MV-4-11 (cell line): ENCODE data around the gene LRRTM3.

Experiments used
- DNase-seq: peaks from one replicate; lab custom pipeline; 2025; lab: John Stamatoyannopoulos, UW

Gene LRRTM3

GRCh38 chr10:66934711-66935110, 8.9 kb downstream of the LRRTM3 start:
- DNase-seq: no peak

DNA sequence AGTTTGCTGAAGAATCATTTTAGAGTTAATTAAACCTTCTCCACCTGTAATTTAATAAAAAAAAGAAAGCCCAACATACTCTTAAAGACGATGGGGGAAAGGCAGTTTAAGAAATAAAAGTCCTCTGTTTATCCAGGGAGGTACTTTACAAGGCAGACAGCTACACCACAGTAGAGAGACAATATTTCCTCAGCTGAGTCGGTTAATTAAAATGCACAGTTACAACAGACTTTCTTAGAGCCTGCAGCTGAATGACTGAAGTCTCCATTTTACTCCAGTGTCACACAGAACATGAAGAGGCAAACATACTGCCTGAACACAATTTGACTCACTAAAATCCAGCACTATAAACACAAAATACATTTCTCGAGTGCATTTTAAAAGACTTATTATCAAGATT, 15.1 kb downstream of the LRRTM3 start:
- DNase-seq: no peak

DNA sequence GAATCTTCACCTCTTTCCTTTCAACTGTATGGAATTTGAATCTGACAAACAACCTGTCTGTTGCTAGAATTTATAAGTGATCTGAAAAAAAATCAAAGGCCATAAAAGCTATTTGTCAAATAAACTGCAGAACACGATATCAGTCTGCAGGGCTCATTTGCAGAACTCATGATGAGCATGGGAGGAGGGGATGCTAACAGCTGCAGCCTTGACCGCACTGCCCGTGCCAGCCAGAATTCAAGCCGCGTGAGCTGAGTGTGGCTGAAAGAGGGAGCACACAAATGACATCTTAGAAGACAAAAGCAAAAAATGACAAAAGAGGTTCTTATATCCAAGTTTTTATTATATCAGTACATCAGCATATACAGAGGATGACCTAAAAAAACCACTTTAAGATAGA, 15.7 kb downstream of the LRRTM3 start:
- no peak for DNase-seq

DNA sequence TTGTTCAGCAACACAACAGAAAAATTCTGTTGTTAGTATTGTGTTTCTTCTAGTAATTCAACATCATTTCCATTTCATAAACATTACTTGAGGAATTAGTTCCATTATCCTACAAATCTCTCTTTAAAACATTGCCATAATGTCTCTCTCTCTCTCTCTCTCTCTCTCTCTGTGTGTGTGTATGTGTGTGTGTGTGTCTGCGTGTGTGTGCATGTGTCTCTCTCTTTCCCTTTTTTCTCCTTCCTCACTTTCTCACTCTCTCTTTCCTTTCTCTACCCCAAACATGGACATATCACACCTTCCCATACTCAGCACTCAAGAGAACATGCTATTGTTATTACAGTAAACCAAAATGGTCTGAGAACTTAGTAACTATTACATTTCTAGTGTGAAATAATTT, 16.6 kb downstream of the LRRTM3 start:
- DNase-seq: no peak

DNA sequence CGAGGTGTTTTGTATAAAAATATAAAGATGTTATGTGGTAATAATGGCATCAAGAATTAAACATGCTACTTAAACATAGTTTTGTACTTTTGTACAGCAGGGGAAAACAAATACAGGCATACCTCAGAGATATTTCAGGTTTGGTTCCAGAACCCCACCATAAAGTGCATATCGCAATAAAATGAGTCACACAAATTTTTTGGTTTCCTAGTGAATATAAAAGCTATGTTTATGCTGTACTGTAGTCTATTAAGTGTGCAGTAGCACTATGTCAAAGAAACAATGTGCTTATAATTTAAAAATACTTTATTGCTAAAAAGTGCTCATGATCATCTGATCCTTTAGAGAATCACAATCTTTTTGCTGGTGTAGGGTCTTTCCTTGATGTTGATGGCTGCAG, 17.8 kb downstream of the LRRTM3 start:
- no peak for DNase-seq

DNA sequence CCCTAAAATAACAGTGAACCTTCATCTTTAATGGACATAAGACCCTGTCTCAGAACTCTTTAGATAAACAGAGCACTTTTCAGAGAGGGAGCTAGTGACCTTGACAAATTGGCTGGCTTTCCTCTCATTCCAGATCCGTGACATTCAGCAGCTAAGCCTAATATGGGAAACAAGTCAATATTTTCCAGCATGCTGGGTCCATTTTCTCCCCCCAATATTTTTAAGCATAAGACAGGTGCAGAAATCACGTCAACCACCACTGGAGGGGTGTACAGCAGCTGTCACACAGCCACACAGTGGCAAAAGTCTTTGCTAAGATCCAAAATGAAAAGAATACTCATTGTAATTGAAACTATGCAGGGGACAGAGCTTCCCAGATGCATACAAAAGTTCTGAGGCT, 26.1 kb downstream of the LRRTM3 start:
- no peak for DNase-seq

DNA sequence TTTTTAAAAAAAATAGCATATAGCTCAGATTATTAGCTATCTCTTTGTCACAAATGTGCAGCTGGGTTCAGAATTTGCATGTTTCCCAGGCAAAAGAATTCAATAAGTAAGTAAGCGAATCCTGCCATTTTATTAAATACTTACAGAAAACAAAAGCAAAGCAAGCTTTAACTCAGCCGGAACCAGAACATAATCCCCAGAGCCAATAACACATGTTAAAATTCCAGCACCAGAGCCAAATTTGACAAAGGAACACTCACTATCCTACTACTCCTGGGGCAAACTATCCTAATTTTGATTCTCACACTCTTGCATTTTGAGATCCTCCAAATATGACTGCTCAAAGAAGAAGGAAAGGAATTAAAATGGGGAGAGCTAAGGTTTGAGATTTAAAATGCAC, 32.6 kb downstream of the LRRTM3 start:
- no peak for DNase-seq

DNA sequence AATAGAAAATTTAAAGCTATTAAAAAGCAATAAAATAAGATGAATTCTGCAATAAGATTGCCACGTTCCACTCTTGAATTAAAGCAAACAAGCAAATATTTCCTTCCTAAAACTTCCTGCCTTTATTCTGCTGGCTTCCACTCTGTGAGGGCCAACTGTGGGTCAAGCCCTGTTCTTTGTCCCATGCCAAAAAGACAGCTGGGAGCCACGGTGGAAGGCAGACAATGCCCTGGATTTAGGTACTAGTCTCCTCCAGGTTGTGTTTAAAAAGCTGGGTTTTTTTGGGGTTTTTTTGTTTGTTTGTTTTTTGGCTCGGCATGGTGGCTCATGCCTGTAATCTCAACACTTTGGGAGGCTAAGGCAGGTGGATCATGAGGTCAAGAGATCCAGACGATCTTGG, 39.1 kb downstream of the LRRTM3 start:
- no peak for DNase-seq

- no peak for DNase-seq
Measured at GRCh38 chr10:66980246-66980815, 54.5 kb downstream of the LRRTM3 start.

GRCh38 chr10:66981361-66982052, 55.7 kb downstream of the LRRTM3 start:
- DNase-seq: no peak

- no peak for DNase-seq
Measured at GRCh38 chr10:66982053-66982420, 56.2 kb downstream of the LRRTM3 start.

DNA sequence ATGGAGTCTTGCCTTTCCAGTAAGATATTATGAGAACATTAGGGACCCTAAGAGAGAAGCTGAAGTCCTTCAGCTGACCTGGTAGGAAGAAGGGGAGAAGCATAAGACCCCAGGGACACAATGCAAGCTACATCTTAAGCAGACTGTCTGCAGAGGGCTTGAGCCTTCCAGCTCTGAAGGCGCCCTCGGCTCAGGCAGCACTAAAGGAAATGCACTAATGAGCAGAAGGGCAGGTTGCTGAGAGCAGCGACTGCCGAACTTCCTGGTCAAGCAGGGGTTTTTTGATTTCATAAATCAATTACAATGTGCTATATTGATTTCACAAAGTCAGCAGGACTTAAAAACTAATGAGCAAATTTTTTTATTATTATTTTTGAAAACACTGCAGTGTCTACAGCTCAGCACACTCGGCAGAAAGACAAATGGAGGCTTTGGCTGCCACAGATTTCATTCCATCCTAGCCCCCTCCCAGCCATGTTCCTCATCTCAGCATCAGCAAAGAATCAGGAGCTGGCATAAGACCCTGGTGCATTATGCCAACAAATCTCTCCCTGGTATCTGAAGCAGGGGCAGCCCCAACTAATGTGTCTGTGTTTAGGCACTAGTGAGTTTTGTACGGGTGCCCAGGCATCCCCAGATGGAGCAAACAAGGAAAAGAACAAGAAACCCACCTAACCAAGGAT, 57.1 kb downstream of the LRRTM3 start:
- no peak for DNase-seq

DNA sequence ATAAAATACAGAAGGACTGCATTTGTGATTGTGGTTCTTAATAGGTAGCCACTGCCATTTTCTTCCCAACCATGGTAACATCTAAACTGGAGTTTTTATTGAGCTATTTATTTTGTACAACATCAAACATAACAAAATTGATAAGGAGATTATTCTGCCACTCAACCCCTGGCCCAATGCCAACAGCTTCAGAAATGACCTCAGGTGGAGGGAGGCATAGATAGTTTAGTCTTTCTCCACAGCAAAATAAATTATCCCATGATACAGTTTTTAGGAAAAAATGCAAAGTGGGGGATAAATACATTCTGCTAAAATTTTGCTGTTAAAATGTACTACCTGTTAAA, 57.6 kb downstream of the LRRTM3 start:
- DNase-seq: no peak

GRCh38 chr10:66990143-66990830, 64.5 kb downstream of the LRRTM3 start:
- no peak for DNase-seq

DNA sequence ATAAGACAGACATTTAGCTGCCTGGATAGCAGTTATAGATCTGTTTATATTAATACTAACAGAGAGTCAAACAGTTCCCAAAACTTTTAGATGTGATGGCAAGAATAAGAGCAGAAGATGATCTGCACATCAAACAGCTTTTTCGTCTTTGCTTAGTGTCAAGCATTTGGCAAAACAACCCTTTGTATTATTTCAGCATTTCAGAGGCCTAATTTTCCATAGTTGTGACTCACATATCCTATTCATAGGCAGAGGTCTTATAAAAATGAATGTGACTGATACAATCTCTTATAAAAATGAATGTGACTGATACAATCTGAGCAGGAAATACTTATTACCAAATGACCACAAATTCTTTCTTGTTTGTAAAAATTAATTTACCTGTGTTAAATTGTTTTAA, 71.2 kb downstream of the LRRTM3 start:
- no peak for DNase-seq

DNA sequence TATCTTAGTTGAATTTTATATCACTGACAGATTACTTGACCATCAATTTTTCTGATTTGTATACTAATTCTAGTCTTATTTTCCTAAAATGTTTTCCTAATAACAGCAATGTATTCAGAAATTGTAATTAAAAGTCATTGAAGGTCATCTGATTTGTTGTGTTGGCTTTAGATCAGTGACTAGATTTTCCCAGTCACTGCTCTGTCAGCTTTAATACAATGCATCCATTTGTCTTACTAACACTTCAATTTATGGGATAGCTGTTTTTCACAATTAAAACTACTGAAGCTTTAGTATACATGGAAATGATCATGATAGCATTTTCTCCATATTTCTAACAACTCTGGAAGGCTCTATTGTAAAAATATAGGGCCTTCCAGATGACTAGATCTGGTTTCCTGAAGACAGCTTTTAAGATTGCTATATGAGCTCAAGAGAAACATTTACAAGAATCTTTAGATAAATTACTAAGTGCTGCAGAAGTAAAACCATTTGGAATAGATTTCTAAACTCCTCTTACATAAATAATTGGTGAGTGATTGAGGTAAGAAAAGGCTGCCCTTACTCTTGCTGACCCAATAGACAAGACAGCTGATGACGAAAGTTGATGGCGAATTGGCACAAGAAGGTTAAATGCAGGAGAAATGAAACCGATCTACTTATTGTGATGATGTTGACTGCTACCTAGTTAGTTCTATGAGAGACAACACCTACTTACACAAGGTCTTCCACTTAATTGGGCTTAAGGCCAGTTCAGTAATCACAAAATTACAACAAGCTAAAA, 74.1 kb downstream of the LRRTM3 start:
- DNase-seq: no peak

- DNase-seq: no peak
Measured at GRCh38 chr10:67004690-67005089, 78.9 kb downstream of the LRRTM3 start.

DNA sequence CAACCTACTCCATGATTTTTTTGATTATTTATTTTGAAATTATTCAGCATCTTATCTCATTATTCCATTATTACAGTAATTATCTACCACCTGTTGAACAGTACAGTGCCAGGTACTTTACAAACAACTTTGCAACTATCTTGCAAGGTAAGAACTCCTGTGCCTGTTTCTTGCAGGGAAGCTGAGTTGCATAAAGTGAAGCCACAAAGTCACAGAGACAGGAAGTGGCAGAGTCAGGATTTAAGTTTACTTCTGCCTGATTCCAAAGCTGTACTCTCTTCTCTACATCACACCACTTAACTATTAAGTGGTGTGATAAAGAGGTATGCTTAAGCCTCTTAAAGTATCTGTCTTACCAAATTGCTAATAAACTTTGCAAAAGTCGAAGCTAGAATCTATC, 80.1 kb downstream of the LRRTM3 start:
- DNase-seq: no peak

GRCh38 chr10:67011480-67011879, 85.6 kb downstream of the LRRTM3 start:
- DNase-seq: no peak

GRCh38 chr10:67011981-67012380, 86.1 kb downstream of the LRRTM3 start:
- DNase-seq: no peak

GRCh38 chr10:67015225-67015624, 89.4 kb downstream of the LRRTM3 start:
- no peak for DNase-seq

GRCh38 chr10:67017218-67017617, 91.4 kb downstream of the LRRTM3 start:
- DNase-seq: no peak
